Loucy (cell line): Measurements from ENCODE around the gene CBX2.

ENCODE experiments used
- H2AFZ ChIP-seq: fragments of 200-600 bp; sonication (generic); 2 replicates; pipeline ENCODE4 v1.6.0; 2016; ENCODE audit warnings: antibody characterized with exemption, mild to moderate bottlenecking, low read length, moderate library complexity
- H3F3A ChIP-seq: fragments of 200-600 bp; 2 replicates; pipeline ENCODE4 v1.6.0; 2016; ENCODE audit warnings: antibody characterized with exemption, low read depth, mild to moderate bottlenecking
- H3K27me3 ChIP-seq: fragments of 200-600 bp; sonication (generic); 2 replicates; pipeline ENCODE4 v1.6.1; 2014; ENCODE audit warnings: low read length, mild to moderate bottlenecking; ENCODE audit not compliant: insufficient read depth, poor library complexity, severe bottlenecking
- H3K36me3 ChIP-seq: fragments of 200-600 bp; sonication (generic); 2 replicates; pipeline ENCODE4 v1.6.1; 2016; ENCODE audit warnings: low read length; ENCODE audit not compliant: insufficient read depth
- H3K4me1 ChIP-seq: fragments of 200-600 bp; sonication (generic); 2 replicates; pipeline ENCODE4 v1.5.1; 2014; ENCODE audit warnings: low read length, mild to moderate bottlenecking; ENCODE audit not compliant: insufficient read depth, poor library complexity, severe bottlenecking
- H3K4me2 ChIP-seq: fragments of 200-600 bp; sonication (generic); 2 replicates; pipeline ENCODE4 v1.6.0; 2014; ENCODE audit warnings: antibody characterized with exemption, low read length, low read depth, mild to moderate bottlenecking; ENCODE audit not compliant: poor library complexity, severe bottlenecking
- H3K4me3 ChIP-seq: fragments of 200-600 bp; sonication (generic); 2 replicates; pipeline ENCODE4 v1.5.1; 2014; ENCODE audit warnings: low read length, mild to moderate bottlenecking, mixed read lengths; ENCODE audit not compliant: poor library complexity, severe bottlenecking
- H3K79me2 ChIP-seq: fragments of 200-600 bp; sonication (generic); 2 replicates; pipeline ENCODE4 v1.6.1; 2014; ENCODE audit warnings: low read length; ENCODE audit not compliant: insufficient read depth
- H3K9ac ChIP-seq: fragments of 200-600 bp; sonication (generic); 2 replicates; pipeline ENCODE4 v1.6.0; 2014; ENCODE audit warnings: mild to moderate bottlenecking, low read depth, low read length, moderate library complexity; ENCODE audit not compliant: poor library complexity, severe bottlenecking
- H3K9me2 ChIP-seq: fragments of 200-600 bp; sonication (generic); replicated peaks from 2 replicates; pipeline ENCODE4 v1.6.1; 2016; ENCODE audit warnings: low read depth, low read length, mixed read lengths
- H3K9me3 ChIP-seq: fragments of 200-600 bp; sonication (generic); 2 replicates; pipeline ENCODE4 v1.6.1; 2014; ENCODE audit warnings: mild to moderate bottlenecking, antibody characterized with exemption, low read length, low read depth; ENCODE audit not compliant: insufficient read depth
- H4K20me1 ChIP-seq: fragments of 200-600 bp; sonication (generic); 2 replicates; pipeline ENCODE4 v1.6.0; 2014; ENCODE audit warnings: antibody characterized with exemption, low read length, mild to moderate bottlenecking; ENCODE audit not compliant: insufficient read depth, poor library complexity, severe bottlenecking
- EZH2phosphoT487 ChIP-seq: fragments of 200-600 bp; IDR thresholded peaks from 2 replicates; pipeline ENCODE4 v1.6.1; 2018; ENCODE audit warnings: antibody characterized with exemption, mild to moderate bottlenecking, moderate library complexity, borderline replicate concordance
- TF ChIP-seq, protein P1 (sequence below): fragments of 200-600 bp; sonication (generic); conservative IDR thresholded peaks from 2 replicates; pipeline ENCODE4 v1.5.1; 2014; ENCODE audit warnings: mild to moderate bottlenecking, antibody characterized with exemption, low read length

CBX2 gene

DNA sequence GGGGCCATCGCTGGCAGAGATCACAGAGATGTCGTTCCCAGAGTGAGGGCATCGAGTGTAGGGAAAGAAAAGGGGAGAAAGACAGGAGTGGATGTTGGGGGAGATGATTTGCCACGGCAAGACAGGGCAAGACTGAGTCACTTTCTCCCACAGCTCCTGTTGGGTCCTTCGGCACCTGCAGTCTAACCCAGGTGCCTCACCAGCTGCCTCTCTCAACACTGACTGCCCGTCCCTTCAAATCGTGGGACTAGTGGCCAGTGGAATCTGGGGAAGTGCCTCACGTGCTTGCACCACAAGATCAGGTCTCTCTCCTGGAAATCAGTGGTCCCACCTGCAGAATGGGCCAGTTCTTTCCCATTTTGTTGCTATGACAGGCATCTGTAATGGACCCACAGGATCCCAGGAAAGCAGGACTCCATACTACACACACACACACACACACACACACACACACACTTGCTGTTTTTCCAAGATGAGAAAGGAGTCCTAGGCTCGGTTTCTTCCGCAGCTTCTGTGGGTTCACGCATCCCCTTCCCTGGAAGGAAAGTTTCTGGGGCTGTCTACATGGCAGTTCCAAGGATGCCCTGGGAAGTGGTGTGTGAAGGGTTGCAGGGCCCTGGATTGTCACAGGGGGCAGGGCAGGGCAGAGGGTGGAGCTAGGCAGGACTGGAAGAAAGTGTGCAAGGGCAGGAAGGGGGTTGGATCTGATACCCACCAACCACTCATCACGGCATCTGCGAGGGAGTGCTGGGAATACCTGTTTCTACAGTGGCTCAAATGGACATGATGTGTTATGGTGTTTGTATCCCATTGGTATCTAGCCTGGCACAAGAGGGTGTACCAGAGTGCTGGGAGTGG lies 29.1 kb downstream of the CBX2 start:
- Histone ChIP-seq H3K27me3 (no peaks in the 10 kb centered on the region), H3K9me3 (no peaks in the 10 kb centered on the region), H3K36me3 (no peaks in the 10 kb centered on the region), H3K9ac (no peak overlapping the region), H3F3A (0 out of 2 replicates have a peak, but pooled peaks cover 6% of the 10 kb centered on the region), H4K20me1 (no peaks in the 10 kb centered on the region), H2AFZ (no peak overlapping the region), H3K4me3 (no peak overlapping the region), H3K4me2 (peak overlapping the region; percentile 94), H3K4me1 (peaks cover 59% of the 10 kb centered on the region), H3K9me2 (no peaks in the 10 kb centered on the region), H3K79me2 (peaks cover 32% of the 10 kb centered on the region)
- TF ChIP-seq, protein P1, sequence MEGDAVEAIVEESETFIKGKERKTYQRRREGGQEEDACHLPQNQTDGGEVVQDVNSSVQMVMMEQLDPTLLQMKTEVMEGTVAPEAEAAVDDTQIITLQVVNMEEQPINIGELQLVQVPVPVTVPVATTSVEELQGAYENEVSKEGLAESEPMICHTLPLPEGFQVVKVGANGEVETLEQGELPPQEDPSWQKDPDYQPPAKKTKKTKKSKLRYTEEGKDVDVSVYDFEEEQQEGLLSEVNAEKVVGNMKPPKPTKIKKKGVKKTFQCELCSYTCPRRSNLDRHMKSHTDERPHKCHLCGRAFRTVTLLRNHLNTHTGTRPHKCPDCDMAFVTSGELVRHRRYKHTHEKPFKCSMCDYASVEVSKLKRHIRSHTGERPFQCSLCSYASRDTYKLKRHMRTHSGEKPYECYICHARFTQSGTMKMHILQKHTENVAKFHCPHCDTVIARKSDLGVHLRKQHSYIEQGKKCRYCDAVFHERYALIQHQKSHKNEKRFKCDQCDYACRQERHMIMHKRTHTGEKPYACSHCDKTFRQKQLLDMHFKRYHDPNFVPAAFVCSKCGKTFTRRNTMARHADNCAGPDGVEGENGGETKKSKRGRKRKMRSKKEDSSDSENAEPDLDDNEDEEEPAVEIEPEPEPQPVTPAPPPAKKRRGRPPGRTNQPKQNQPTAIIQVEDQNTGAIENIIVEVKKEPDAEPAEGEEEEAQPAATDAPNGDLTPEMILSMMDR, result peak; percentile 25; the same call in 1 of the 2 replicates
- no peak for TF ChIP-seq EZH2phosphoT487

DNA sequence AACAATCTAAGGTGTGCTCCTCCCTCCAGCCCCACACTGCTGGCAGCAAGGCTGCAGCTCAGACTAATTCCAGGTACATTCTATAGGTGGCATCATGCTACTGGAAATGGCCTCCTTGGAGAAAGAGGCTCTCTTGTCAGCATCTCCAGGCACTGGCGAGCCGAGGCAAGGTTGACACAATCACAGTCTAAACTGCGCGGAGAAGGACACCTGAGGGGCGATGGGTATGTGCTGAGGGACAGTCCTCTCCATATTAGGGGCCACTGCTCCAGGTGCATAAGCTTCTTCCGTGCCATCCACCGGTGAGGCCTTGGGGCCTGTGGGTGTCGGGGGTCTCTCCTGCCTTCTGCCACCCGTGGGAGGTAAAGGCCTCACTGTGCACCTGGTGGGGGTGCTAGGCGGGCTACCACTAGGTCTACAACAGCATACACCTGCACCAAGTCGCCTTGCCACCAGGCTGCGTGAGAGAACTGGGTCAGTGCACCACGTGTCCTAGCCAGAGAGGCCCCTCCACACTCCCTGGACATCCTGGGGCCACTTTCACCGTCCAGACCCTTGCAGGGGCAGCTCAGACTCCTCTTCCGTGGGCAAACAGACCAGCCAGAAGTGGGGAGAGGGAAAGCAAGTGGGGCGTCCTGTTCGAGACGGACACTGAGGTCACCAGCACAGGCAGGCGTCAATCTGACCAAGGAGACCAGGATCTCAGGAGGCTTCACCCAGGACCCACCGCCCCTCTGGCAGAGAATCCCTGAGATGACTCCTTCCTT lies 31.0 kb downstream of the CBX2 start:
- TF ChIP-seq, protein P1, result peak; percentile 68
- TF ChIP-seq EZH2phosphoT487, result no peak
- peaks cover 49% of the 10 kb centered on the region for H3K4me1 ChIP-seq
- peak overlapping the region; percentile 51 for H3K9ac ChIP-seq
- H3K36me3 ChIP-seq, result no peaks in the 10 kb centered on the region
- 0 out of 2 replicates have a peak, but pooled peaks cover 6% of the 10 kb centered on the region for H3F3A ChIP-seq
- H3K4me3 ChIP-seq, result peak overlapping the region; percentile 63
- H3K9me2 ChIP-seq, result no peaks in the 10 kb centered on the region
- no peaks in the 10 kb centered on the region for H4K20me1 ChIP-seq
- H2AFZ ChIP-seq, result no peak overlapping the region
- H3K9me3 ChIP-seq, result no peaks in the 10 kb centered on the region
- peak overlapping the region; percentile 34 for H3K4me2 ChIP-seq
- peaks cover 22% of the 10 kb centered on the region; the same call in 1 of the 2 replicates for H3K79me2 ChIP-seq
- no peaks in the 10 kb centered on the region for H3K27me3 ChIP-seq

DNA sequence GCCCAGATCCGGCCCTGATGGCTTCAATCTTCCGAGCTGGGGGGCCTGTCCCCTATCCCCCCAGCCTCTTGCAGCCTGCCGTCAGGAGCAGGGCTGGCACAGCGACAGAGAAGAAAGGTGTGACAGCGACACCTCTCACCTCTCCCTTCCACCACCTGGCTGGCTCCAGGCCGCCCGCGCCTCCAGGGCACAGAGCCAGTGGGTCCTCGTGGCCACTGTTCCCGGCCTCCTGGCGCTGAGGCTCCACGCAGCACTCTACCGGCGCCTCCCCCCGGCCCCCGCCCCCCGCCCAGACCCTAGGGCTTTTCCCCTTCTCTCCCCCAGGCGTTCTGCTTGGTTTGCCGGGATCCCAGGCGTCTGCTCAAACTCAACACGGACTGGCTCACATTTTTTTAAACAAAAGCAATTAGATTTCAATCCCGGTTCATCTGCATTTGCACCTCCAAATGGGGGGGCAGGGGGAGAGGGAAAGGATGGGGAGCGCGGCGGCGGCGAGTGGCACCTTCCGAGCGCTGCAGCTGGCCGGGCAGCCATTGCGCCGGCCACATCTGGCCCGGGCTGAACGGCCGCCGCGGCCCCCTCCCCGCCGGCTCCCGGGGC lies 31.7 kb downstream of the CBX2 start:
- H3K4me2 ChIP-seq, result peak overlapping the region; percentile 34
- no peaks in the 10 kb centered on the region for H3K36me3 ChIP-seq
- H3F3A ChIP-seq, result 0 out of 2 replicates have a peak, but pooled peaks cover 6% of the 10 kb centered on the region
- no peak for TF ChIP-seq EZH2phosphoT487
- TF ChIP-seq, protein P1, result no peak
- peak overlapping the region; percentile 56 for H3K9ac ChIP-seq
- no peaks in the 10 kb centered on the region for H3K9me2 ChIP-seq
- H3K9me3 ChIP-seq, result no peaks in the 10 kb centered on the region
- peak overlapping the region; percentile 63 for H3K4me3 ChIP-seq
- H3K4me1 ChIP-seq, result peaks cover 53% of the 10 kb centered on the region
- H3K79me2 ChIP-seq, result peaks cover 23% of the 10 kb centered on the region; the same call in 1 of the 2 replicates
- H2AFZ ChIP-seq, result no peak overlapping the region
- H4K20me1 ChIP-seq, result no peaks in the 10 kb centered on the region
- no peaks in the 10 kb centered on the region for H3K27me3 ChIP-seq
